Spleen (tissue), 7 donors: ENCODE data around the gene CARD10.

Experiments used
- POLR2A ChIP-seq, 3 donors: fragments of 450-650 bp; IDR thresholded peaks; one replicate each; pipeline ENCODE4 v1.5.1; 2017; ENCODE audit warnings: antibody characterized with exemption in 3 of 3, mild to moderate bottlenecking in 1 of 3
- TF ChIP-seq, protein P1 (sequence below), 11 experiments: fragments of 200-600 bp in 7 of 11; fragments of 450-650 bp in 4 of 11; sonication (generic) in 4 of 11; IDR thresholded peaks in 8 of 11; conservative IDR thresholded peaks in 3 of 11; 1 replicate in 7 of 11; 2 replicates in 4 of 11; pipeline versions ENCODE4 v1.4.0 to v1.8.0; 2016 to 2021; ENCODE audit warnings: antibody characterized with exemption in 11 of 11, inconsistent platforms in 4 of 11, mild to moderate bottlenecking in 1 of 11
- donor health status: DM: no; HTN: no; CAD: no; lungs with moderate emphysema.
- donor health status: DM: no; HTN: no; CAD: no.
- donor health status: DM: no; HTN: no; CAD: no.

DNA sequence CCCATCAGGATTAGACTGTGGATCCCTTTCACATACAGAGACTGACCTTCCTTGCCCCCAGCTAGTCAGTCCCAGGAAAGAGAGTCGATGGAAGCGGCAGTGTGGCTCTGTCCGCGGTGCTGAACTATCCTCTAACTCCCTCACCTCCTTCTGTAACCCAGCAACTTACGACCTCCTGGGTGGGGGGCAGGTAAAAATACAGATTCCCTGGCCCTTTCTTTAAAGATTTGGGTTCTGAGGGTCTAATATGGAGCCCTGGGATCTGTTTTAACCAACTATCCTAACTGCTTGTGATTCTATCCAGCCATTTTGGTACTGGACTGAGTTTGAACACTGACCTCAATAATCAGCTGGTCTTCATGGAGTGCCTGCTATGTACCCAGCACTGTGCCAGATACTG, 56.2 kb downstream of the CARD10 start:
- TF ChIP-seq, protein P1, sequence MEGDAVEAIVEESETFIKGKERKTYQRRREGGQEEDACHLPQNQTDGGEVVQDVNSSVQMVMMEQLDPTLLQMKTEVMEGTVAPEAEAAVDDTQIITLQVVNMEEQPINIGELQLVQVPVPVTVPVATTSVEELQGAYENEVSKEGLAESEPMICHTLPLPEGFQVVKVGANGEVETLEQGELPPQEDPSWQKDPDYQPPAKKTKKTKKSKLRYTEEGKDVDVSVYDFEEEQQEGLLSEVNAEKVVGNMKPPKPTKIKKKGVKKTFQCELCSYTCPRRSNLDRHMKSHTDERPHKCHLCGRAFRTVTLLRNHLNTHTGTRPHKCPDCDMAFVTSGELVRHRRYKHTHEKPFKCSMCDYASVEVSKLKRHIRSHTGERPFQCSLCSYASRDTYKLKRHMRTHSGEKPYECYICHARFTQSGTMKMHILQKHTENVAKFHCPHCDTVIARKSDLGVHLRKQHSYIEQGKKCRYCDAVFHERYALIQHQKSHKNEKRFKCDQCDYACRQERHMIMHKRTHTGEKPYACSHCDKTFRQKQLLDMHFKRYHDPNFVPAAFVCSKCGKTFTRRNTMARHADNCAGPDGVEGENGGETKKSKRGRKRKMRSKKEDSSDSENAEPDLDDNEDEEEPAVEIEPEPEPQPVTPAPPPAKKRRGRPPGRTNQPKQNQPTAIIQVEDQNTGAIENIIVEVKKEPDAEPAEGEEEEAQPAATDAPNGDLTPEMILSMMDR (IDR thresholded peaks at IDR 0.05 in 8 of 11, conservative IDR thresholded peaks at IDR 0.05 in 3 of 11) = no peak
- no peak for TF ChIP-seq POLR2A (IDR thresholded peaks at IDR 0.05)
